ENCODE measurements around the gene DCAF16.

DNA sequence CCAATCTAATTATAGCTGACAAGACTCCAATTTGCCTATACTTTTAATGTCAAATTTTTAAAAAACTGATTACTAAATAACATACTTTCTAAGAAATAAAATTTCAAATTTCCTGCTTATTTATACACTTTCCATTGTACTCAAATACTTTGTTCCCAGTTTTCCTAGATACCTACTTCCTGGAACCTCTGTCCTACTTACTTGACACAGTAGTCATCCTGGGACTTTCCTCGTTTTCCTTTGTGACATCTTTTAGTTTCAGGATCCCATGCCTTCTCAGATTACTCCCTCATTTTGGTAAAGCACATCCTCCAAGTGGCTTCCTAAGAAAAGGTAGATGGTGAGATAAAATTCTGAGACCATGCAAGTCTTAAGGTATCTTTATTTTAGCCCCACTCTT is 15.8 kb downstream of the DCAF16 start:
- TF ChIP-seq, protein P1, sequence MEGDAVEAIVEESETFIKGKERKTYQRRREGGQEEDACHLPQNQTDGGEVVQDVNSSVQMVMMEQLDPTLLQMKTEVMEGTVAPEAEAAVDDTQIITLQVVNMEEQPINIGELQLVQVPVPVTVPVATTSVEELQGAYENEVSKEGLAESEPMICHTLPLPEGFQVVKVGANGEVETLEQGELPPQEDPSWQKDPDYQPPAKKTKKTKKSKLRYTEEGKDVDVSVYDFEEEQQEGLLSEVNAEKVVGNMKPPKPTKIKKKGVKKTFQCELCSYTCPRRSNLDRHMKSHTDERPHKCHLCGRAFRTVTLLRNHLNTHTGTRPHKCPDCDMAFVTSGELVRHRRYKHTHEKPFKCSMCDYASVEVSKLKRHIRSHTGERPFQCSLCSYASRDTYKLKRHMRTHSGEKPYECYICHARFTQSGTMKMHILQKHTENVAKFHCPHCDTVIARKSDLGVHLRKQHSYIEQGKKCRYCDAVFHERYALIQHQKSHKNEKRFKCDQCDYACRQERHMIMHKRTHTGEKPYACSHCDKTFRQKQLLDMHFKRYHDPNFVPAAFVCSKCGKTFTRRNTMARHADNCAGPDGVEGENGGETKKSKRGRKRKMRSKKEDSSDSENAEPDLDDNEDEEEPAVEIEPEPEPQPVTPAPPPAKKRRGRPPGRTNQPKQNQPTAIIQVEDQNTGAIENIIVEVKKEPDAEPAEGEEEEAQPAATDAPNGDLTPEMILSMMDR (IDR thresholded peaks at IDR 0.05), result no peak
- TF ChIP-seq POLR2A (IDR thresholded peaks at IDR 0.05), result no peak

Measured in testis (tissue), 2 donors.